Embryonic facial prominence (tissue), 1 donor: ENCODE results near the gene KRT16.
"Not testable (repeated sequence)": the region's sequence is repeated elsewhere in the genome, so short reads cannot be mapped to it uniquely, and the experiment has no call there.

Source experiments
- DNase-seq: peaks from one replicate; pipeline ENCODE4 v3.0.0-alpha.2; 2016; ENCODE audit errors: extremely low spot score

Gene KRT16

GRCh38 chr17:41612376-41613160 lies at the start of gene KRT16:
Gene KRT16, minus strand, starts transcription at chr17:41612767. Its CDS starts 79 bp downstream, at chr17:41612688.
- DNase-seq = not testable (repeated sequence)

GRCh38 chr17:41660221-41660711 lies 47.7 kb upstream of the KRT16 start:
- DNase-seq = no peak

GRCh38 chr17:41659427-41660212 lies 47.1 kb upstream of the KRT16 start:
- DNase-seq = no peak

GRCh38 chr17:41658846-41659245 lies 46.3 kb upstream of the KRT16 start:
- DNase-seq = no peak

- no peak for DNase-seq
Observed at GRCh38 chr17:41657936-41658335, 45.4 kb upstream of the KRT16 start.

DNA sequence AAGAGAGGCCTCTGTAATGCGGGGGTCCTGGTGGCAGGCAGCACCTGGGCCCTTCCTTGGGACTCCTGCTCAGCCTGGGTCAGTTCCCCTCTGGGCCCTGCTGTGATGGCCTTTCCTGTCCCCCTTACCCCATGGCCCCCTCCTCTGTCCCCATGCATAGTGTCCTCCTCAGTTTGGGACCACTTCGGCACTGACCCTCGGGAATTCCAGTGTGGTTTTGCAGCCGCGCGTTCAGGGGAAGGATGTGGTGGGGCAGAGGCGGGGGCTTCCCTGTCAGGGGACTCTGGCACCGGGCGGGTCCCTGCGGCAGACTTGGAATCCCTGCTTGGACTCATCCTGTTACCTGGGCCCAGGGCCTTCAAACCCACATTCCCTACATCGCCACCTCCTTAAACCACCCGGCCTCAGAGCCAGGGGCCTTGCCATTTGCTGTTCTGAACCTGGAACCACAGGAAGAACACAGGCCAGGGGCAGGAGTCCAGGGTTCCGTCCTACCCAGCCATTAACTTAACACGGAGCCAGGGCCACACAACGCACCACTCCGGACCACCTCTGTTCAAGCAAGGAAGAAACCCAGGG lies 44.7 kb upstream of the KRT16 start:
- no peak for DNase-seq

- no peak for DNase-seq
Observed at GRCh38 chr17:41656249-41657023, 43.9 kb upstream of the KRT16 start.

GRCh38 chr17:41655611-41656111 lies 43.1 kb upstream of the KRT16 start:
- DNase-seq = peak; percentile 69

GRCh38 chr17:41654678-41655607 lies 42.4 kb upstream of the KRT16 start:
- no peak for DNase-seq

DNA sequence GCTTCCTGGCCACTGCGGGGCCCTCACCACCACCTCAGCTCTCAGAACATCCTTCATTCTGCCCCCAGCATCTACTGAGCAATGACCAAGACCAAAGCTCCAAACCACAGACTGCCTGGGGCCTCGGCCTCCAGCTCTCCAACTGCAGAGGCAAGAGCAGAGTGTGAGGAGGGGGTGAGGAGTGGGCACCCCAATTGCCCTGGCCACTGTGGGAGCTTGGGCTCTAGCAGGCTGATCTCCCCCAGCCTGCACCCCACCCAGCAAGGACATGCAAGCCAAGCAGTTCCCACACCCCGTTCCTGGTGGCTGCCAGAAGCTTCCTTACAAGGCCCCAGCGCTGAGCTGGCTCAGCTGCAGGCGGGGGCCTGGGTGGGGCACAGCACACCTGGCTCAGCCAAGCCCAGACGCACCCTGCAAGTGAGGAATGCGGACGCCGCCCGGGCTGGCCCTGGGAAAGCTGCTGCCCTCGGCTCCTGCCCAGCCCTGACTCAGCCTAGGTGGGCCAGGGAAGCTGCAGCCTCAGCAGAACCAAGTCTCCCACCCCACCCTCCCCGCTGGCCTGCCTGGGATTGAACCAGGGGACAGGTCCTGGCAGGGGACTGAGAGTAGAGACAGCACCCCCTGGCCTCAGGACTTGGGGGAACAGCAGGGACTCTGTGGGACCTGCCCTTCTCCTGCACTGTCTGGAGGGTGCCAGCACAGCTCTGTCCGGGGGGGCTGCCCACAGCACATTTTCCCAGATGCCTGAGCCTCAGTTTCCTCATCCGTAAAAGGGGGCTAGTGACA lies 41.5 kb upstream of the KRT16 start:
- peak; percentile 53 for DNase-seq

- DNase-seq = no peak
Observed at GRCh38 chr17:41653421-41653820, 40.9 kb upstream of the KRT16 start.

DNA sequence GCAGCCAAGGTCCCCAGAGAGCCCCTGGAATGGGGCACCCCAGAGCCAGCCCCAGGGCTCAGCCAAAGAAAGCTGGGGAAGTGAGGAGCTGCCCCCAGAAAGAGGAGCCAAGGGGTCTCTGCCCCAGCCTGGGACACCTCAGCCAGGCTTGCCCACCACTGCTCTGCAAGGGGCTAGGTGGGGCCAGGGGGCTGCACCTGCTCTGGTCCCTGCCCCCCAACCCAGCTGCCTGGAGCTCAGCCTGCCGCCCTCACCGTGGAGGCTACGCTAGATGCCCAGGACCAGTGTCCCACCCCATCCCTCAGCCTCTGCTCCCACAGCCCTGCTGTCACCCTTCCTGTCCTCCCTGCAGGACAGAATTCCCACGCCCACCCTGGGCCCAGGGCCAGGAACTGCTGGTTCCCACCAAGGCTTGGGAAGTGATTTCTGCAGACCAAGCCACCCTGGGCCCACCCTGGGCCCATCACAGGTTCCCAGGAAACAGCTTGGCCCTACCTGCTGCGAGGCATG lies 39.9 kb upstream of the KRT16 start:
- no peak for DNase-seq

- no peak for DNase-seq
Observed at GRCh38 chr17:41651625-41652460, 39.3 kb upstream of the KRT16 start.

GRCh38 chr17:41650794-41651624 lies 38.4 kb upstream of the KRT16 start:
- DNase-seq = no peak

DNA sequence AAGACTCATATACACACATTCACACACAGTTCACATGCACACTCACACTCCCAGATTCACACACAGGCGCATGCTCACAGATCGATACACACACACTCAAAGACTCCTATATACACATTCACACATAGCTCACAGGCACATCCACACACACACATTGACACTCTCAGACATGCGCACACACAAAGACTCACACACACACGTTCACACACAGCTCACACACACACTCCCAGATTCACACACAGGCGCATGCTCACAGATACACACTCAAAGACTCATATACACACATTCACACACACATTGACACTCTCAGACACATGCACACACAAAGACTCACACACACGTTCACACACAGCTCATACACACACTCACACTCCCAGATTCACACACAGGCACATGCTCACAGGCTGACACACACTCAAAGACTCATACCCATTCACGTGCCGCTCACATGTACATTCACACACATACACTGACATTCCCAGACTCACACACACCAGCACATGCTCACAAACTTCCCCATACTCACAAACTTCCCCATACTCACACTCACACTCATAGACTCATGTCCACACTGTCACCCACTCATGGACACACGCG lies 37.5 kb upstream of the KRT16 start:
- no peak for DNase-seq

GRCh38 chr17:41648411-41649195 lies 36.0 kb upstream of the KRT16 start:
- DNase-seq = no peak
